GM21515 (cell line): ENCODE data around the gene NAALADL1.

Experiments used
- ATAC-seq: cut with Tn5 transposase; IDR thresholded peaks from one replicate; pipeline ENCODE4 v1.9.1; 2021; ENCODE audit not compliant: unreplicated experiment

NAALADL1 gene, protein sequence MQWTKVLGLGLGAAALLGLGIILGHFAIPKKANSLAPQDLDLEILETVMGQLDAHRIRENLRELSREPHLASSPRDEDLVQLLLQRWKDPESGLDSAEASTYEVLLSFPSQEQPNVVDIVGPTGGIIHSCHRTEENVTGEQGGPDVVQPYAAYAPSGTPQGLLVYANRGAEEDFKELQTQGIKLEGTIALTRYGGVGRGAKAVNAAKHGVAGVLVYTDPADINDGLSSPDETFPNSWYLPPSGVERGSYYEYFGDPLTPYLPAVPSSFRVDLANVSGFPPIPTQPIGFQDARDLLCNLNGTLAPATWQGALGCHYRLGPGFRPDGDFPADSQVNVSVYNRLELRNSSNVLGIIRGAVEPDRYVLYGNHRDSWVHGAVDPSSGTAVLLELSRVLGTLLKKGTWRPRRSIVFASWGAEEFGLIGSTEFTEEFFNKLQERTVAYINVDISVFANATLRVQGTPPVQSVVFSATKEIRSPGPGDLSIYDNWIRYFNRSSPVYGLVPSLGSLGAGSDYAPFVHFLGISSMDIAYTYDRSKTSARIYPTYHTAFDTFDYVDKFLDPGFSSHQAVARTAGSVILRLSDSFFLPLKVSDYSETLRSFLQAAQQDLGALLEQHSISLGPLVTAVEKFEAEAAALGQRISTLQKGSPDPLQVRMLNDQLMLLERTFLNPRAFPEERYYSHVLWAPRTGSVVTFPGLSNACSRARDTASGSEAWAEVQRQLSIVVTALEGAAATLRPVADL

DNA sequence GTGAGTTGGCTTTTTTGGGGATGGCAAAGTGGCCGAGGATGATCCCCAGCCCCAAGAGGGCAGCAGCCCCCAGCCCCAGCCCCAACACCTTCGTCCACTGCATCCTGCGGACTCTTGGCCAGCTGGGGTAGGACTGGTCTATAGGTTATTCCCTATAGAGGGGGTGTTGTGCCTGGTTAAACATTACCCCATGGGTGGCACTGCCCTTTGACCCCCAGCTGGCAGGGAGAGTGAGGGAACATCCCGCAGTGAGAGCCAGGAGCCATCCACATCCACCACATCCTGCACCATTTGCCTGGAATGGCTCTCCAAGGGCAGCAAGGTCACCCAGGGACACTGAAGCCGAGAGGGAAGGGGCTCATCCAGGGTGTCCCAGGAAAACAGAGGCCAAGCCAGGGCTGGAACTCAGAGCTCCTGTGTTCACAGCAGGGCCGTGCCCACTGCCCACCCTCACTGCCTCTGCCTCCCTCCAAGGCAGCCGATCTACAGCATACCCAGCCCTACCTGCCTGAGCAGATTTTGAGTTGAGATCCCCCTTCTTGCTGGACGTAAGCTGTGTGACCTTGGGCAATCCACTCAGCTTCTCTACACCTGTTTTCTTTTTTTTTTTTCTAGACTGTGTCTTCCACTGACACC is at the start of gene NAALADL1:
Gene NAALADL1, minus strand, starts transcription at position 135 of the 636 bp plus-strand sequence. Its CDS starts 32 bp downstream, at position 103.
- no peak for ATAC-seq

DNA sequence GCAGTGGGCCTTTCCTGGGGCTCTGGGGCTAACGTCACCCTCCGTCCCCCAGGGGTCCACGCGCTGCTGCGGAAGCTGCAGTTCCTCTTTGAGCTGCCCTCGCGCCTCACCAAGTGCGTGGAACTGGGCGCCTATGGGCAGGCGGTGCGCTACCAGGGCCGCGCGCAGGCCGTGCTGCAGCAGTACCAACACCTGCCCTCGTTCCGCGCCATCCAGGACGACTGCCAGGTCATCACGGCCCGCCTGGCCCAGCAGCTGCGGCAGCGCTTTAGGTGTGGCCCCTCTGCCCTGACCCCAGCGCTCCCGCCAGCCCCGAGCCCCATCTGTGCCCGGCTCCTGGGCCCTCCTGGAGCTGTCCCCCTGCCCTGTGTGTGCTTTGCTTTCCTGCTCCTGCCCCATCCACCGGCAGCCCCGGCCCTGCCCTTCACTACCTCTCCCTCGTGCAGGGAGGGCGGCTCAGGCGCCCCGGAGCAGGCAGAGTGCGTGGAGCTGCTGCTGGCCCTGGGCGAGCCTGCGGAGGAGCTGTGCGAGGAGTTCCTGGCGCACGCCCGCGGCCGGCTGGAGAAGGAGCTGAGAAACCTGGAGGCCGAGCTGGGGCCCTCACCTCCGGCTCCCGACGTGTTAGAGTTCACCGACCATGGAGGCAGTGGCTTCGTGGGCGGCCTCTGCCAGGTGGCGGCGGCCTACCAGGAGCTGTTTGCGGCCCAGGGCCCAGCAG is 49.6 kb upstream of the NAALADL1 start:
- ATAC-seq: no peak

- no peak for ATAC-seq
Observed at GRCh38 chr11:65107078-65107477, 48.7 kb upstream of the NAALADL1 start.

GRCh38 chr11:65104628-65105027 is 46.3 kb upstream of the NAALADL1 start:
- no peak for ATAC-seq

DNA sequence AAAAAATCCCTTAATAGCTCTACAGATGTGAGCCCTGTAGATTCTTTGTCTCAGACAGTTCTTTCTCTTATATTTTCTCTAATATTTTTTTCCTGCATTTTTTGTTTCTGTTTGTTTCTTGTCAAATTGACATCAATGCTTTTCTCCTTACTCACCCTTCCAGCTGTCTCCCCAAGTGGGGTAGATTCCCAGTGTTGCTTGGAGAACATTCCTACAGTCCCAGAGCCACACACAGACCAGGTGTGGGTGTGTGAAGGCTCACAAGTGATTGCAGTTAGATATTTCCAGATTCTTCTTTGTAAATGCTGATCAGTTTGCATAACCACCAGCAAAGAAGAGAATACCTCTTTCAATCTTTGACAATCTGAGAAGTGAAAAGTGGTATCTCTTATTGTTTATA is 45.1 kb upstream of the NAALADL1 start:
- ATAC-seq: no peak

DNA sequence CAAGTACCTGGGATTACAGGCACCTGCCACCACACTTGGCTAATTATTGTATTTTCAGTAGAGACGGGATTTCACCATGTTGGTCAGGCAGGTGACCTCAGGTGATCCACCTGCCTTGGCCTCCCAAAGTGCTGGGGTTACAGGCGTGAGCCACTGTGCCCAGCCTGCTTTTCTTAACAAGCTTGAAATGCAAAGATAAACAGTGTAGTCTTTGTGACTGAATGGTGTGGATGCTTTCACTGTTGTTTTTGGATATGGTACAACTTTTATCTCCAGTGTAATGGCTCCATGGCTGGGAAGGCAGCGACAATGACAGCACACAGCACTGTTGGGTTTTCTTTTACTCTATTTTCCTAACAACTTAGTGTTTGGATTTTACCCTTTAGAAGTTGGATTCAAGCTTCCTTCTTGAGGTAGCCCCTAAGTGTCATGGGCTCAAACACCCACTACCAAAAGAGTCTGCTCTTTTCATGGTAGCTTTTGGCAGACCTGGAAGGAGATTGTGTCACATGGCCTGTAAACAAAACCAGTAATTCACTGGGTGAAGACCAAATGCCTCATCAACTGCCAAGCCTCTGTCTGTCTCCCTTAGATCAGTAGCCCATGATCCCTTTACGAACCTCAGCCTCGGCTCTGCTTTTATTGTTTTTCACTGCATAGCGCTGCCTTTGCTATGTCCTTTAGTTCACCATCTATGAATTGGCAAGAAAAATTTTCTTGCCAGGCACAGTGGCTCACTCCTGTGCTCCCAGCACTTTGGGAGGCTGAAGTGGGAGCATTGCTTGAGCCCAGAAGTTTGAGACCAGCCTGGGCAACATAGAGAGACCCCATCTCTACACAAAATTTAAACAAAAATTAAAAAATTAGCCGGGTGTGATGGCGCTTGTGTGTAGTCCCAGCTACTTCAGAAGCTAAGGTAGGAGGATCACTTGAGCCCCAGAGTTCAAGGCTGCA is 44.1 kb upstream of the NAALADL1 start:
- no peak for ATAC-seq

DNA sequence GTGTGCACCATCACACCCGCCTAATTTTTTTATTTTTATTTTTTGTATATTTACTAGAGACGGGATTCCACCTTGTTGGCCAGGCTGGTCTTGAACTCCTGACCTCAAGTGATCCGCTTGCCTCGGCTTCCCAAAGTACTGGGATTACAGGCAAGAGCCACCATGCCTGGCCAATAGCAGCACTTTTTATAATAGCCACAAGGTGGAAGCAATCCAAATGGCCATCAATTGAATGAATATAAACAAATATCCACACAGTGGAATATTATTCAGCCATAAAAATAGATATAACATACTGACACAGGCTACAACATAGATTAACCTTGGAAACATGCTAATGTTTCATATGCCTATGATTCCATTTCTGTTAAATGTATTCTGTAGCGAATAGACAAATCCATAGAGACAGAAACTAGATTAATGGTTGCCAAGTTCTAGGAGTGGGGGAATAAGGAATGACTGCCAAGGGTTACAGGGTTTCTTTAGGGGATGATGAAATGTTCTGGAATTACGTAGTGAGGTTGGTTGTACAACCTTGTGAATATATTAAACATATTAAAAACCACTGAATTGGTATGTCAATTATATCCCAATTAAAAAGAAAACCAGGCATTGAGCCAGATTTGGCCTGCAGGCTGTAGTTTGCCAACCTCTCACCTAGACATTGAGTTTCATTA is 42.5 kb upstream of the NAALADL1 start:
- no peak for ATAC-seq

DNA sequence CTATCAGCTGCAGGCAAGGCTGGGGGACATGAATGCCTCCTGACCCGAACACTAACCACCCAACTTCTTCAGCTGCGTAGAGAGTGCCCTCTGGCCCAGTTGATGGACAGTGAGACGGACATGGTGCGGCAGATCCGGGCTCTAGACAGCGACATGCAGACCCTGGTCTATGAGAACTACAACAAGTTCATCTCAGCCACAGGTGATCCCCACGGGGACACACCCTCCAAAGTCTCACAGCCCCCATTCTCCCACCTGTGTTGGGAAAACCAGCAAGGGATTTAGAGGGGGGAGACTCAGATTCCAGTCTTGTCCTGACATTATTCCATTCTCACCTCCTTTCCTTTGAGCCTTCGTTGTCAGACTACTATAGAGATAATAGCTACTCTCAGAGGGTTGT is 38.6 kb upstream of the NAALADL1 start:
- ATAC-seq: peak; percentile 5

DNA sequence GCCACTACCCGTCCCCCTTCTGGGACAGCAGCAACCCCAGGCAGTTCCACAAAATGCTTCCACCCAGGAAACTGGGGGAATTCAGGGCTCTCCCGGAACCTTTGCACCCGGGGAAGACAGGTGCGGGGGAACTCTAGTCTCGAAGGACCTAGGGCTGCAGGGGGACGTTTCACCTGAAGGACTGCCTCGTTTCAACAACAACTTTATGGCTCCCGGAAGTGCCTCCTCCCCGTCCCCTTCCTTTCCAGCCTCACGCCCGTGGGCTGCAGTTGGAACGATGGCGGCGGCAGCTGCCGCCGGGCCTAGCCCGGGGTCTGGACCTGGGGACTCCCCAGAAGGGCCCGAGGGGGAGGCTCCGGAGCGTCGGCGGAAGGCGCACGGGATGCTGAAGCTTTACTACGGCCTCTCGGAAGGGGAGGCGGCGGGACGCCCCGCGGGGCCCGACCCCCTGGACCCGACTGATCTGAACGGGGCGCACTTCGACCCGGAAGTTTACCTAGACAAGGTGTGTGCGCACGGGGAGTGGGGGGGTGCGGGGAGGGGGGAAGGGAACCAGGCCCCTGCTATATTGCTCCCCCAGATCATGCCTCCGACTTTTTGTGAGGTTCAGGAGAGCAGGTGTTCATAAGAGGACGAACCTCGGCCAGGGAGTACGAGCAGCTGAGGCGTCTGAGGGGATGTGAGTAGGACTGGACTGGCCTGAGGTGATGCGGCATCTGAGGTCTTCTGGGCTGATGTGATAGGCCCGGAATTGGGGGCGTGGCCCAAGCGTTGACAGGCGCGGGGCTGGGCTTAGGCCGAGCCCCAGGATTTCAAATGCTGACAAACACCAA is 37.8 kb upstream of the NAALADL1 start, which contains the start of gene VPS51:
Gene VPS51, plus strand, starts transcription at position 241 of the 833 bp plus-strand sequence. Its CDS starts 37 bp downstream, at position 278.
- peak; percentile 69 for ATAC-seq

DNA sequence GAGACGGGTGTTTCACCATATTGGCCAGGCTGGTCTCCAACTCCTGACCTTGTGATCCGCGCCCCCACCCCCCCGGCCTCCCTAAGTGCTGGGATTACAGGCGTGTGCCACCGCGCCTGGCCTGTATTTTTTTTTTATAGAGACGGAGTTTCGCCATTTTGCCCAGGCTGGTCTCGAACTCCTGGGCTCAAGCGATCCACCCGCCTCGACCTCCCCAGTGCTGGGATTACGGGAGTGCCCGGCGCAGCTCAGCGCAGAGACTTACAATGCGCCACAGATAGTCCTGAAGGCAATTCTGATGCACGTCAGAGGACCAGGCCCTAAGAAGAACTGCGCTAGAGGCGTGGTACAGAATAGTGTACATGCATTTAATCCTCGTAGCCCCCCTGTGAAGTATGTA is 37.1 kb upstream of the NAALADL1 start:
- no peak for ATAC-seq

DNA sequence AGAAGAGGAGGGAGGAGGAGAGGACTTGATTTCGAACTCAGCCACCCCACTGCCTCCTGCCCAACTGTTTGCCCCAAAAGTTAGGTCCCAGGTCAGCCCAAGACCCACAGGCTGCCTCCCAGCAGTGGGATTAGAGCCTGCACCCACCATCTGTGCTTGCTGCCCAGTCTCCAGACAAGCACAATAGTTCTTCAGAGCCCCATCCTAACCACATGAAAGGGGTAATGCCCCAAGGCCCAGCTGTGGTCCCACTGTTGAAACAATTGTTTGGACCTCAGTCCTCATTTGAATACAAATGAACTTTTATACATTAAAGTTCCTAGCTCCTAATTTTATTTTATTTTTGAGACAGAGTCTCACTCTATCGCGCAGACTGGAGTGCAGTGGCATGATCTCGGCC is 32.3 kb upstream of the NAALADL1 start:
- ATAC-seq: no peak

- no peak for ATAC-seq
Observed at GRCh38 chr11:65089621-65090020, 31.3 kb upstream of the NAALADL1 start.

DNA sequence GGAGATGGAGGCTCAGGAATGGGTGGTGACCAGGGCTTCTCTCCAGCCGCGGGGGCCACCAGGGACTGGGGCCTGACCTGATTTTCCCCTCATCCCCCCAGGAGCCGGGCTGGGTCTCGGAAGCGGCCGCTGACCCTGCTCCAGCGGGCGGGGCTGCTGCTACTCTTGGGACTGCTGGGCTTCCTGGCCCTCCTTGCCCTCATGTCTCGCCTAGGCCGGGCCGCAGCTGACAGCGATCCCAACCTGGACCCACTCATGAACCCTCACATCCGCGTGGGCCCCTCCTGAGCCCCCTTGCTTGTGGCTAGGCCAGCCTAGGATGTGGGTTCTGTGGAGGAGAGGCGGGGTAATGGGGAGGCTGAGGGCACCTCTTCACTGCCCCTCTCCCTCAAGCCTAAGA is 29.5 kb upstream of the NAALADL1 start:
- no peak for ATAC-seq

- ATAC-seq: no peak
Observed at GRCh38 chr11:65087216-65087615, 28.9 kb upstream of the NAALADL1 start.

- ATAC-seq: no peak
Observed at GRCh38 chr11:65086809-65087208, 28.5 kb upstream of the NAALADL1 start.

DNA sequence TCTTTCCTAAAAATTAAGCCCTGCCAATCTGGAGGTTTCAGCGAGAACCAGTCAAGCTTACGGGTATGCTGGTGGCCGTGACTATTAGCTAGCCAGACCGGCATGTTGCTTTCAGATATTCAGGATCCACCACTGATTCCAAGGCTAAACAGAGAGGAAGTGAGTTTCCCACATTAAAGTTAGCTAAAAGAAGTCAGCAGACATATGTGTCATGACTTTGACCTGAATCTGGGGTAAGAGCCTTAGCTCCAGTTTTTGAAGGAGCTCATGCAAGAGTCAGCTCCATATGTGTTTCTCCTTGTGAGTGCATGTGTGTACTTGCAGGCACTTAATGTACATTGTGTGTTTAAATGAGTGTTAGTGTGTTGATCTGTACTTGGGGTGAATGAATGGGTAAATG is 27.1 kb upstream of the NAALADL1 start:
- no peak for ATAC-seq

DNA sequence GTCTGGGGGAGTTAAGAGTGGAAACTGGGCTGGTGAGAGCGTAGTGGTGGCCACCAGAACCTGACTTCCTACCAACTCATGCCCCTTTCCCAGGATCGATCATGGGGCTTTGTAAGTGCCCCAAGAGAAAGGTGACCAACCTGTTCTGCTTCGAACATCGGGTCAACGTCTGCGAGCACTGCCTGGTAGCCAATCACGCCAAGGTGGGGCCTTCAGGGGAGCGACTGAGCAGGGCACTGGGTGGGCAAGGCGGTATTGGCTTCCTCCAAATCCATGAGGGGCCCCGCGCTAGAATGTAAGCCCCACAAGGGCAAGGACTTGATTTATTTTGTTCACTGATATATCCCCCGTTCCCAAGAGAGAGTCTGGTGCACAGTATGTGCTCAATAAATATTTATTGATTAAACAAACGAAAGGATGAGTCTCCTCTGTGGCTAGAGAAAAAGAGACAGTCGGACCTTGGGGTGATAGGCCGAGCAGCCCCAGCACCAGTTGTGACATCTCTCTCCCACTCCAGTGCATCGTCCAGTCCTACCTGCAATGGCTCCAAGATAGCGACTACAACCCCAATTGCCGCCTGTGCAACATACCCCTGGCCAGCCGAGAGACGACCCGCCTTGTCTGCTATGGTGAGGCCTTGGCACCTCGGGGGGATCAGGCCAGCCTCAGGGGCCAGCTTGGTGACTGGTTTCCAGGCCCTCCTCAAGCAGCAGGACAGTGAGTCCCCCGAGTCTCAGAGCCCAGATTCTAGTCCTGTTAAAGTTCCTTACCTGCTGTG is 26.4 kb upstream of the NAALADL1 start:
- no peak for ATAC-seq
